Fibroblast of pulmonary artery (primary cell): ENCODE data around the gene VWF.

Experiments used
- DNase-seq: peaks from one replicate; pipeline ENCODE4 v3.0.0-alpha.2; 2010; ENCODE audit warnings: low read depth
- H3K4me3 ChIP-seq: replicated peaks from 2 replicates; pipeline ENCODE4 v1.5.1; 2011; ENCODE audit warnings: low read depth, mild to moderate bottlenecking, control low read depth, low read length, moderate library complexity
- TF ChIP-seq, protein P1 (sequence below): IDR thresholded peaks from 2 replicates; pipeline ENCODE4 v1.5.1; 2011; ENCODE audit warnings: mild to moderate bottlenecking, control low read depth, low read length, inconsistent platforms; ENCODE audit errors: missing control alignments

Gene VWF

DNA sequence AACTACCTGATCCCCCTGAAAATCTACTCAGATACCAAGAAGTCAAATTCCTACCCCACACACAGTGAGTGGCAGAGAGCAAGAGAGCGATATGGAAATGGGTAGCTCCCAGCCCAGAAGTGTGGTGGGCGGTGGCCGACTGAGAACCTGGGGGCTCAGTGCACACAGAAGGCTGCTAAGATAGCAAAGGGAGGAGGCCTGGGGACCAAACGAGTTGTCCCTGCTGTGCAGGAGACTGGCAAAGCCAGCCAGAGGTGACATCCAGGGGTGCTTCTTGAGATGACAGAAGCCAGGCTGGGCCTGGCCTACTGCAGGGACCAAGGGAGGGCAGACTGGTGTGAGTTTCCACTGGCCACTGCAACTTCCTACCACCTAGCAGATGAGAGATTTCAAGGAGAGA is 52.9 kb downstream of the VWF start:
- DNase-seq: no peak
- no peak overlapping the region for H3K4me3 ChIP-seq
- TF ChIP-seq, protein P1, sequence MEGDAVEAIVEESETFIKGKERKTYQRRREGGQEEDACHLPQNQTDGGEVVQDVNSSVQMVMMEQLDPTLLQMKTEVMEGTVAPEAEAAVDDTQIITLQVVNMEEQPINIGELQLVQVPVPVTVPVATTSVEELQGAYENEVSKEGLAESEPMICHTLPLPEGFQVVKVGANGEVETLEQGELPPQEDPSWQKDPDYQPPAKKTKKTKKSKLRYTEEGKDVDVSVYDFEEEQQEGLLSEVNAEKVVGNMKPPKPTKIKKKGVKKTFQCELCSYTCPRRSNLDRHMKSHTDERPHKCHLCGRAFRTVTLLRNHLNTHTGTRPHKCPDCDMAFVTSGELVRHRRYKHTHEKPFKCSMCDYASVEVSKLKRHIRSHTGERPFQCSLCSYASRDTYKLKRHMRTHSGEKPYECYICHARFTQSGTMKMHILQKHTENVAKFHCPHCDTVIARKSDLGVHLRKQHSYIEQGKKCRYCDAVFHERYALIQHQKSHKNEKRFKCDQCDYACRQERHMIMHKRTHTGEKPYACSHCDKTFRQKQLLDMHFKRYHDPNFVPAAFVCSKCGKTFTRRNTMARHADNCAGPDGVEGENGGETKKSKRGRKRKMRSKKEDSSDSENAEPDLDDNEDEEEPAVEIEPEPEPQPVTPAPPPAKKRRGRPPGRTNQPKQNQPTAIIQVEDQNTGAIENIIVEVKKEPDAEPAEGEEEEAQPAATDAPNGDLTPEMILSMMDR: no peak

DNA sequence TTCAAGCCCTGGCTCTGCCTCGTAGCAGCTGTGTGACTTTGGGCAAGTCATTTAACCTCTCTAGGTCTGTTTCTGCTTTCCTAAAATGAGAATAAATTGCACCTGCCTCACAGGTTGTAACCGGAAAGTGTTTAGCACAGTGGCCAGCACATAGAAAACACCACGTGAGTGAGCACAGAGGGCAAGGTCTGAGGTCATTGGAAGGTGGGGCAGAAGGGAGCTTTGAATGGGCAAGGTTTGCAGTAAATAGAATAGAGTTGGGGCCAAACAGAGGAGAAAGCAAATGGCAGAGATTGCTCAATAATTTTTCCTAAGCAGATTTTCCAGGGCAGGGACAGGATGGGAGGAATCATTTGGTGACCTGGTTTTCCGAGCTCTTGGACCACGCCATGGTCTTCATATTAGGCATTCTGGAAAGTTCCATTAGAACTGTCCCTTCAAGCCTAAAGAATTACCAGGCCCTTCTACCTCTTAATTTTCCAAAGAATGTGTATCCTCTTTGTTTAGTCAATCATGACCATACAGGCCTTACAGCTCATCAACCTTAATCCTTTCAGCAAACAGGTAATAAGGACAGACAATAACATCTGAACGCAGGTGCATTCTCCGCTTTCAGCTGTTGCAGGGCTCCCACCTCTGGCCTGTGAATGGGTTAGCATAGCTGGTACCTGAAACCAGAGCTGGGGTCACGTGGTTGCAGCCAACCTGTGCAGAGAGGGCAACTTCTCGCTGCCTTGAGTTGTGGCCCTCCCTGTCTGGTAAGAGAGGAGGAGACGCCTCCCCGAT is 53.8 kb downstream of the VWF start:
- DNase-seq: no peak
- no peak overlapping the region for H3K4me3 ChIP-seq
- TF ChIP-seq, protein P1: no peak

DNA sequence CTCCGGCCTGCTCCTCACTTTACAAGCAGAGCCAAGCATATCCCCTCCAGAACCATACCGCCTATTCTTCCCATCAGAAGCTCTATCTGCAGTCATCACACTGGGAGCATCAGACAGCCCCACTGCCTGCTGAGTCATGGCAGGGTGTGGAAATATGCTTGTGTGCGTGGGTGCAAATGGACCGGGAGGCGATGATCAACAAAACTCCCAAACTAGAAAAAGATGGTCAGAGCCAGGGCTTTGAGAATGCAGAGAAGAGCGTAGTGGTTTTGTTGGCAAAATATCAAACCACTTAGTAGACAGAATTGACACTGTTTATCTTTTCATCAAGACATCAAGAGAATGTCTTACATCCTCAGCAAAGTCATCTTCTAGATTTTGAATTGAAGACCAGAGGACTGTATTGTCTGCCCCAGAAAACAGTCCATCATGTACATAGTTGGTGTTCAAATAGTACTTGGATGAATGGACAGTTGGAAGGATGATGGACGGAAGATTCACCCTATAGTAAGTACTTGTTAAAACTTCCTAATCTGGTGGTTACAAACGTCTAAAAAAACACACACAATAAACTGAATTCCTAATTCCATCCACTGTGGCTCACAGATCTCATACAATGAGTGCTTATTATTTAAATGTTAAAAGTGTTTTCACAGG is 54.9 kb downstream of the VWF start:
- H3K4me3 ChIP-seq: no peak overlapping the region
- TF ChIP-seq, protein P1: no peak
- peak; percentile 90 for DNase-seq

DNA sequence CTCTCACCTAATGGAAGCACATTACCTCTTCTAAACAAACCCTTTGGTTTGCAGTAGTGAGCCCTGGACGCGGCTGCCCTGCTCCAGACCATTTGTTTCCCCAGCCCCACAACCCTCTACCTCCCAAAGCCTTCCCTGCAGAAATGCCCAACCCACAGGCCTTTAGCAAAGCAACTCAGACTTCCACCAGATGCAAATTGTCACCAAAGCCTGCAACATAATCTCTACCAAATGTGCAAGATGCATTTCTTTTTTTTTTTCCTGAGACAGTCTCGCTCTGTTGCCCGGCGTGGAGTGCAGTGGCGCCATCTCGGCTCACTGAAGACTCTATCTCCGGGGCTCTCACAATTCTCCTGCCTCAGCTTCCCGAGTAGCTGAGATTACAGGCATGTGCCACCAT is 56.2 kb downstream of the VWF start:
- no peak overlapping the region for H3K4me3 ChIP-seq
- DNase-seq: no peak
- TF ChIP-seq, protein P1: no peak

DNA sequence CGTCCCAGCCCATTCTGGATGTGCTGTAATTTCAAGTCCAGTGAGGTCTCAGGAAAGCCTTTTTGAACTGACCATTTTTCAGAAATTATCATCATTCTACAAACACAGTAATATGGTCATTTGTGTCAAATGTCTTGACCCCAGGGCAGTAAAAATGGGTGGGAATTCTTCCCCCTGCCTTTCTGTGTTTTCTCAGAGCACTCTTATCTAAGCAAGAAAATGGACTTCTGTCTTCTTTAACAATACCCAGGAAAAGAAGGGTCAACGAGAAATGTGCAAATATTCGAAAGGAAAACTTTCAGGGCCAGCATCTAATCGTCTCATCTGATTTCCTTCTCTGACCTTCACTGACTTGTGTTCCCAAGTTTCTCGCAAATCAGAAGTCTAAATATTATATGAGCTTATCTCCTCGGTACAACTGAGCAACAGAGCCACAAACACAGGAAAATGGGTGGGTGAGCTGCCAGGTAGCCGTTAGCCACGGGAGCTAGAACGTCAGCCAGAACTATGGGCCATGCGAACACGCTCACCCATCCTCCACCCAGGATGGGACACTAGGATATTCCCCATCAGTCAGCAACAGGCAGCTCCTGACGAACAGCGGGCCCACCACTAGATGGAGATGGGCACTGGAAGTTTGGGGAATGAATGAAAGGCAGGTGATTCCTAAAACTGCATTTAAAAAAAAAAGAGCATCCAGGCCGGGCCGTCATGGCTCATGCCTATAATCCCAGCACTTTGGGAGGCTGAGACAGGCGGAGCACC is 57.1 kb downstream of the VWF start:
- no peak overlapping the region for H3K4me3 ChIP-seq
- TF ChIP-seq, protein P1: peak; percentile 59
- DNase-seq: peak; percentile 59

DNA sequence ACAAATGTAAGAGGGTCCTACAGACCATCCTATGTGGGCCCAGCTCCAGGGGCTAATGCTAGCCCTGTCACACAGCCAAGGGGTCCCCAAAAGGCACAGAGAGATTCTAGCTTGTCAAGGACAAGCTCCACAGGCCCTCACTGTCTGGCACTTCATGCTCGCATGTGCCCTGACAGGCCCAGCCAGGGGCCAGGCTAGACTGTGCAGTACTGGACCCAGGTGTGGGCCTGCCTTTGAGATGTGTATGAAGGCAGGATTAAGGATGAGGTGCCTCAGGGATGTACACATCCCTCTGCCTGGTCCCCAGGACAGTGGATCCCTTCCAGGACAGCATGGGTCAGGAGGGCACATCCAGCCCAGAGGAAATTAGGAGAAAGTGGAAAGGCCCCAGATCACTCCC is 57.8 kb downstream of the VWF start:
- no peak for DNase-seq
- TF ChIP-seq, protein P1: no peak
- no peak overlapping the region for H3K4me3 ChIP-seq
